B cell (primary cell): ENCODE results near the gene NCOA3. TPM values are rescaled to one million over a fixed set of nuclear protein-coding genes. Genes with fewer than 3 reads are reported as not detected.

ENCODE experiments used
- ATAC-seq: fragments of 200-7000 bp; cut with Tn5 transposase; one replicate; pipeline ENCODE4 v1.10.0; 2021; ENCODE audit warnings: low read depth, mild to moderate bottlenecking, moderate number of reproducible peaks, moderate library complexity
- CTCF ChIA-PET: fragments of 350-600 bp; sonication (Branson Sonifier 250); formaldehyde crosslinking; loops from one replicate; lab custom pipeline; 2021; ENCODE audit warnings: antibody characterized with exemption, inconsistent platforms; lab: Charles Lee
- POLR2A ChIA-PET: fragments of 350-600 bp; sonication (Branson Sonifier 250); formaldehyde crosslinking; loops from one replicate; lab custom pipeline; 2021; ENCODE audit warnings: antibody characterized with exemption; lab: Charles Lee
- DNase-seq: peaks from one replicate; pipeline ENCODE4 v3.0.0; 2013
- H2AFZ ChIP-seq: 2 replicates; pipeline ENCODE4 v1.6.1; 2012; ENCODE audit warnings: mild to moderate bottlenecking, low read depth, low read length; ENCODE audit not compliant: insufficient read depth, poor library complexity, severe bottlenecking
- H3K27ac ChIP-seq, 2 donors: 1 replicate in 1 of 2; 2 replicates in 1 of 2; pipeline ENCODE4 v1.5.1; 2012 to 2013; ENCODE audit warnings: low read length in 2 of 2, mild to moderate bottlenecking in 2 of 2, moderate library complexity in 1 of 2
- H3K27me3 ChIP-seq, 4 experiments: fragments of 200-600 bp in 1 of 4; sonication (generic) in 1 of 4; replicated peaks in 1 of 4; 1 replicate in 2 of 4; 2 replicates in 2 of 4; pipeline versions ENCODE4 v1.6.1 to v1.7.0; 2013 to 2016; ENCODE audit warnings: low read length in 3 of 4, mild to moderate bottlenecking in 2 of 4, mixed read lengths in 1 of 4, moderate library complexity in 1 of 4; ENCODE audit not compliant: insufficient read depth in 4 of 4, control insufficient read depth in 3 of 4; ENCODE audit errors: control extremely low read depth in 1 of 4
- H3K36me3 ChIP-seq, 2 experiments: replicated peaks in 1 of 2; 1 replicate in 1 of 2; 2 replicates in 1 of 2; pipeline versions ENCODE4 v1.6.1 to v1.7.1; 2013; ENCODE audit warnings: low read length in 1 of 2; ENCODE audit not compliant: insufficient read depth in 2 of 2, control insufficient read depth in 1 of 2; ENCODE audit errors: control extremely low read depth in 1 of 2, extremely low read depth in 1 of 2
- H3K4me1 ChIP-seq, 2 donors: fragments of 200-600 bp in 1 of 2; sonication (generic) in 1 of 2; 1 replicate in 1 of 2; 2 replicates in 1 of 2; pipeline versions ENCODE4 v1.5.1 to v1.6.1; 2013 to 2017; ENCODE audit warnings: low read length in 2 of 2; ENCODE audit not compliant: control insufficient read depth in 2 of 2, insufficient read depth in 2 of 2
- H3K4me2 ChIP-seq: replicated peaks from 2 replicates; pipeline ENCODE3; 2012; ENCODE audit warnings: mild to moderate bottlenecking, low read depth, low read length; ENCODE audit not compliant: poor library complexity, severe bottlenecking
- H3K4me3 ChIP-seq, 5 experiments: fragments of 200-600 bp in 1 of 5; sonication (generic) in 1 of 5; 1 replicate in 3 of 5; 2 replicates in 2 of 5; pipeline versions ENCODE4 v1.5.1 to v1.7.0; 2011 to 2016; ENCODE audit warnings: low read length in 4 of 5, mild to moderate bottlenecking in 4 of 5, low read depth in 2 of 5, control low read depth in 1 of 5, moderate library complexity in 1 of 5; ENCODE audit not compliant: insufficient read depth in 1 of 5; ENCODE audit errors: control extremely low read depth in 1 of 5, extremely low read depth in 1 of 5
- H3K79me2 ChIP-seq: fragments of 200-600 bp; sonication (generic); one replicate; pipeline ENCODE4 v1.6.0; 2016; ENCODE audit warnings: low read length; ENCODE audit not compliant: control insufficient read depth, insufficient read depth
- H3K9ac ChIP-seq: fragments of 200-600 bp; sonication (generic); 2 replicates; pipeline ENCODE4 v1.6.1; 2017; ENCODE audit warnings: mild to moderate bottlenecking, low read length, moderate library complexity
- H3K9me3 ChIP-seq, 3 donors: one replicate each; pipeline versions ENCODE4 v1.6.1 to v1.7.1; 2013; ENCODE audit warnings: low read length in 2 of 3; ENCODE audit not compliant: control insufficient read depth in 2 of 3, insufficient read depth in 1 of 3; ENCODE audit errors: control extremely low read depth in 1 of 3
- H4K20me1 ChIP-seq: 2 replicates; pipeline ENCODE4 v1.6.0; 2012; ENCODE audit warnings: mild to moderate bottlenecking, low read length; ENCODE audit not compliant: insufficient read depth, control insufficient read depth, poor library complexity, severe bottlenecking
- H3K27ac Mint-ChIP-seq: one replicate; pipeline ENCODE4 v1.8.0; 2021; ENCODE audit warnings: mixed read lengths
- H3K27me3 Mint-ChIP-seq: one replicate; pipeline ENCODE4 v1.8.0; 2021; ENCODE audit warnings: mixed read lengths
- H3K4me1 Mint-ChIP-seq: one replicate; pipeline ENCODE4 v1.8.0; 2021; ENCODE audit warnings: mixed read lengths
- H3K4me3 Mint-ChIP-seq: one replicate; pipeline ENCODE4 v1.8.0; 2021; ENCODE audit warnings: mixed read lengths
- H3K9me3 Mint-ChIP-seq: one replicate; pipeline ENCODE4 v1.8.0; 2022; ENCODE audit warnings: mixed read lengths; ENCODE audit not compliant: insufficient read depth
- EZH2 ChIP-seq: IDR thresholded peaks from 2 replicates; pipeline ENCODE4 v1.6.1; 2012; ENCODE audit warnings: borderline replicate concordance, low read depth, mild to moderate bottlenecking, moderate library complexity, low read length; ENCODE audit not compliant: insufficient read depth, poor library complexity, severe bottlenecking
- WGBS: methylation state at CpG from one replicate; pipeline ENCODE4 v1.1.5; 2013; ENCODE audit warnings: missing lambda C conversion rate; ENCODE audit not compliant: insufficient coverage; 5-methylcytosine and 5-hydroxymethylcytosine counted together
- intact Hi-C: fragments of 100-400 bp; cut with micrococcal nuclease; formaldehyde crosslinking; loops from one replicate; pipeline ENCODE4 v1.10.0; 2022
- polyA plus RNA-seq: library from polyadenylated mRNA; depleted of rRNA; stranded (reverse); fragments of >200 nt; gene quantifications from 2 replicates; pipeline ENCODE4 v1.2.3, GENCODE V29; 2012
- total RNA-seq, 2 donors: library from RNA; stranded (reverse); fragments of 120-200 nt in 1 of 2; gene quantifications; 1 replicate in 1 of 2; 2 replicates in 1 of 2; pipeline versions ENCODE4 v1.2.3 to v1.2.4, GENCODE V29; 2013 to 2022
- TF ChIP-seq, protein P1 (sequence below): fragments of 200-600 bp; IDR thresholded peaks from one replicate; pipeline ENCODE4 v1.8.0; 2022; ENCODE audit warnings: antibody characterized with exemption, mild to moderate bottlenecking

The NCOA3 gene
- total and polyA plus RNA-seq, 2 donors (not counting 1 experiment from before 2014, with no cell fraction given), result 54.0 to 309 TPM

- H3K4me2 ChIP-seq, result no peak overlapping the region
- H3K9me3 ChIP-seq, result no peaks in the 10 kb centered on the region
- H3K4me1 ChIP-seq, result peaks cover 0 to 2% of the 10 kb centered on the region in 2 donors
- DNase-seq (no peak), ATAC-seq (no peak)
- H3K9ac ChIP-seq, result no peak overlapping the region
- H3K4me3 ChIP-seq, result no peak overlapping the region
- ChIA-PET POLR2A (interaction anchor here (1.0 kb wide), 1 partner anchor 13 kb away, joined by 4 read pairs; no protein-coding TSS in a partner anchor), CTCF (interaction anchor here (1.1 to 2.2 kb wide), 5 partner anchors 8 to 324 kb away, joined by 3 to 10 read pairs (median 3); no protein-coding TSS in a partner anchor)
- WGBS, result no CpG with 5 or more reads among the region's 6 CpGs
- intact Hi-C loops, result no loop called here
- no peaks in the 10 kb centered on the region for H3K9me3 Mint-ChIP-seq
- no peaks in the 10 kb centered on the region for H3K27me3 ChIP-seq
- no peaks in the 10 kb centered on the region for H3K27me3 Mint-ChIP-seq
- no peak overlapping the region for H2AFZ ChIP-seq
- peaks cover 99% of the 10 kb centered on the region for H3K79me2 ChIP-seq
- no peak for TF ChIP-seq EZH2
- TF ChIP-seq, protein P1, sequence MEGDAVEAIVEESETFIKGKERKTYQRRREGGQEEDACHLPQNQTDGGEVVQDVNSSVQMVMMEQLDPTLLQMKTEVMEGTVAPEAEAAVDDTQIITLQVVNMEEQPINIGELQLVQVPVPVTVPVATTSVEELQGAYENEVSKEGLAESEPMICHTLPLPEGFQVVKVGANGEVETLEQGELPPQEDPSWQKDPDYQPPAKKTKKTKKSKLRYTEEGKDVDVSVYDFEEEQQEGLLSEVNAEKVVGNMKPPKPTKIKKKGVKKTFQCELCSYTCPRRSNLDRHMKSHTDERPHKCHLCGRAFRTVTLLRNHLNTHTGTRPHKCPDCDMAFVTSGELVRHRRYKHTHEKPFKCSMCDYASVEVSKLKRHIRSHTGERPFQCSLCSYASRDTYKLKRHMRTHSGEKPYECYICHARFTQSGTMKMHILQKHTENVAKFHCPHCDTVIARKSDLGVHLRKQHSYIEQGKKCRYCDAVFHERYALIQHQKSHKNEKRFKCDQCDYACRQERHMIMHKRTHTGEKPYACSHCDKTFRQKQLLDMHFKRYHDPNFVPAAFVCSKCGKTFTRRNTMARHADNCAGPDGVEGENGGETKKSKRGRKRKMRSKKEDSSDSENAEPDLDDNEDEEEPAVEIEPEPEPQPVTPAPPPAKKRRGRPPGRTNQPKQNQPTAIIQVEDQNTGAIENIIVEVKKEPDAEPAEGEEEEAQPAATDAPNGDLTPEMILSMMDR, result no peak
- no peak overlapping the region for H3K4me3 Mint-ChIP-seq
- H4K20me1 ChIP-seq, result peaks cover 64% of the 10 kb centered on the region
- H3K27ac ChIP-seq, result no peak overlapping the region
- H3K27ac Mint-ChIP-seq, result no peak overlapping the region
- H3K4me1 Mint-ChIP-seq, result peaks cover 42% of the 10 kb centered on the region
- H3K36me3 ChIP-seq, result peaks cover 6 to 35% of the 10 kb centered on the region in 2 experiments
Observed at GRCh38 chr20:47596003-47596571, 94.4 kb downstream of the NCOA3 start.

DNA sequence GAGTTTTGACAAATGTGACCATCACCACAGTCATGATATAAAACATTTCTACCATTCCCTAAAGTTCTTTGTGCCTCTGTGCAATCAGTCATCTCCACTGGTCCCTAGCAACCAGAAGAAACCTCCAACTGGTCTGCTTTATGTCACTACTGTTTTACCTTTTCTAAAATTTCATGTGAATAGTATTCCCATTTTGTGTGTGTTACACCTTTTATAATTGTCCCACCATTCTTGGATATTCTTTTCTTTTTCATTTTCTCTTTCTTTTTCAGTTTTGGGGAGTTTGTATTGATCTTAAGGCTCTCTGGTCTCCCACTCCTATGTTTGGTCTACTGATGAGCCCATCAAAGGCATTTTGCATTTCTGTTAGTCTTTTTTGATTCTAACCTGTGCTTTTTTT, 95.4 kb downstream of the NCOA3 start:
- H3K27ac Mint-ChIP-seq, result peak overlapping the region; percentile 37
- no peak overlapping the region for H3K4me3 Mint-ChIP-seq
- Histone ChIP-seq H3K4me1 (peaks cover 0 to 4% of the 10 kb centered on the region in 2 donors), H2AFZ (no peak overlapping the region), H3K79me2 (peaks cover 99% of the 10 kb centered on the region), H3K4me3 (no peak overlapping the region), H3K9ac (no peak overlapping the region), H4K20me1 (peaks cover 71% of the 10 kb centered on the region), H3K27me3 (no peaks in the 10 kb centered on the region), H3K4me2 (no peak overlapping the region), H3K27ac (peak overlapping the region in 1 of 2 donors; percentile 54), H3K36me3 (peaks cover 4 to 39% of the 10 kb centered on the region in 2 experiments), H3K9me3 (no peaks in the 10 kb centered on the region)
- POLR2A ChIA-PET, result no interaction called here
- no peaks in the 10 kb centered on the region for H3K9me3 Mint-ChIP-seq
- H3K4me1 Mint-ChIP-seq, result peaks cover 39% of the 10 kb centered on the region
- H3K27me3 Mint-ChIP-seq, result no peaks in the 10 kb centered on the region
- CTCF ChIA-PET, result interaction anchor here (2.2 kb wide), 1 partner anchor 213 kb away, joined by 10 read pairs; no protein-coding TSS in a partner anchor
- DNase-seq, result no peak
- TF ChIP-seq, protein P1, result no peak
- no peak for TF ChIP-seq EZH2
- ATAC-seq, result no peak
- intact Hi-C loops, result no loop called here
